DND-41 (cell line): Measurements from ENCODE around the gene EGFL6.

ENCODE experiments used
- CTCF ChIP-seq: IDR thresholded peaks from 2 replicates; pipeline ENCODE4 v1.5.1; 2012; ENCODE audit warnings: borderline replicate concordance, low read length, moderate library complexity, mild to moderate bottlenecking; ENCODE audit not compliant: poor library complexity, severe bottlenecking; ENCODE audit errors: extremely low read depth
- EZH2 ChIP-seq: IDR thresholded peaks from 3 replicates; pipeline ENCODE4 v1.6.1; 2012; ENCODE audit warnings: borderline replicate concordance, low read depth, mild to moderate bottlenecking, moderate library complexity, low read length, inconsistent platforms; ENCODE audit not compliant: severe bottlenecking

- TF ChIP-seq CTCF (no peak), EZH2 (no peak)
Measured at GRCh38 chrX:13540602-13541001, 28.8 kb upstream of the EGFL6 start.
